Omental fat pad (tissue), 4 donors: ENCODE measurements around the gene MMEL1. TPM values are rescaled to one million over a fixed set of nuclear protein-coding genes. Genes with fewer than 3 reads are reported as not detected.
"Not testable (repeated sequence)": the region's sequence is repeated elsewhere in the genome, so short reads cannot be mapped to it uniquely, and the experiment has no call there.

Source experiments
- ATAC-seq: fragments of 150-250 bp; one replicate; pipeline ENCODE4 v1.9.1; 2016; ENCODE audit warnings: mild to moderate bottlenecking, moderate library complexity; ENCODE audit not compliant: low FRiP score
- DNase-seq: peaks from one replicate; pipeline ENCODE4 v3.0.0-alpha.2; 2019; ENCODE audit warnings: low spot score
- total RNA-seq, 4 donors: library from RNA; depleted of rRNA; stranded (reverse); fragments of >200 nt; gene quantifications; one replicate each; pipeline ENCODE4 v1.1.0, GENCODE V29; 2016
- TF ChIP-seq, protein P1 (sequence below), 3 donors: fragments of 450-650 bp; IDR thresholded peaks; one replicate each; pipeline ENCODE4 v1.5.1; 2016 to 2017; ENCODE audit warnings: antibody characterized with exemption in 3 of 3, mild to moderate bottlenecking in 3 of 3, moderate library complexity in 2 of 3

Gene MMEL1, protein sequence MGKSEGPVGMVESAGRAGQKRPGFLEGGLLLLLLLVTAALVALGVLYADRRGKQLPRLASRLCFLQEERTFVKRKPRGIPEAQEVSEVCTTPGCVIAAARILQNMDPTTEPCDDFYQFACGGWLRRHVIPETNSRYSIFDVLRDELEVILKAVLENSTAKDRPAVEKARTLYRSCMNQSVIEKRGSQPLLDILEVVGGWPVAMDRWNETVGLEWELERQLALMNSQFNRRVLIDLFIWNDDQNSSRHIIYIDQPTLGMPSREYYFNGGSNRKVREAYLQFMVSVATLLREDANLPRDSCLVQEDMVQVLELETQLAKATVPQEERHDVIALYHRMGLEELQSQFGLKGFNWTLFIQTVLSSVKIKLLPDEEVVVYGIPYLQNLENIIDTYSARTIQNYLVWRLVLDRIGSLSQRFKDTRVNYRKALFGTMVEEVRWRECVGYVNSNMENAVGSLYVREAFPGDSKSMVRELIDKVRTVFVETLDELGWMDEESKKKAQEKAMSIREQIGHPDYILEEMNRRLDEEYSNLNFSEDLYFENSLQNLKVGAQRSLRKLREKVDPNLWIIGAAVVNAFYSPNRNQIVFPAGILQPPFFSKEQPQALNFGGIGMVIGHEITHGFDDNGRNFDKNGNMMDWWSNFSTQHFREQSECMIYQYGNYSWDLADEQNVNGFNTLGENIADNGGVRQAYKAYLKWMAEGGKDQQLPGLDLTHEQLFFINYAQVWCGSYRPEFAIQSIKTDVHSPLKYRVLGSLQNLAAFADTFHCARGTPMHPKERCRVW
- total RNA-seq: 1 to 10 TPM in 3 of 4 donors, not detected in 1; 1.6 to 2.4 (median 1.6) TPM

DNA sequence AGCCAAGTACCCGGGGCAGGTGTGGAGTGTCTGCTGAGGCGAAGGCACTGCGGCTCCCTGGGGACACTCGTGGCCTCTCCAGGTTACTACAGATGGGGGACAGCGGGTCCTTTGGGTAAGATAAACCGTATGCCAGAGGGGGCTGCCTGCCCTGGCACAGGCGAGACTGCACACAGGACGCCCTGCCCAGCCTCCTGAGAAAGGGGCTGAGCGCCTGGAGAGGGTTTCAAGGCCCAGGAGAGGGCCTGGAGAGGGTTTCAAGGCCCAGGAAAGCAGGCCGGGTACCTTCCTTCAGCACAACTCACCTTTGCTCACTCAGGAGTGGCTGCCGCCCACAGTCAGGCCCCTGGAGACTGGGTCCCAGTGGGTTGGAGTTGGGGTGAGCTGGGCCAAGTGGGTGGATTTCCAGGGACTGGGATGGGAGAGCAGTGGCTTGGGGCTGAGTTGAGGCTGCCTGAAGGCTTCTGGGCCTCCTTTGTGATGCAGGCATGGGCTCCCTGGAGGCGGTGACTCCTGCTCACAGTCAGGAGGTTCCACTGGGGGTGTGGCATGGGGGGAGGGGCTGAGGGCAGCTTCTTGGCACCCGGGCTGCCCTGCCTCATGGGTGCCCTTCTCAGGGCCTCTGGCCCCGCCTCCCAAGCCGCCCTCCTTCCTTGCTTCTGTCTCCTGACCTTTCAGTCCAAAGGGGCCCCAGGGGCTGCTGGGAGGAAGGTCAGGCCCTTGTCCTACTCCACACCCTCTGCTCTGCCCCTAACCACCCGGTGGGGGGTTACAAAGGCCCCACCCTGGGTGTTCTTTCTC, at the start of gene MMEL1:
Gene MMEL1 (minus strand): TSS at position 456 of the 801 bp plus-strand sequence. CDS start 3,532 bp downstream, outside the sequence.
- no peak for DNase-seq
- ATAC-seq: no peak
- TF ChIP-seq, protein P1, sequence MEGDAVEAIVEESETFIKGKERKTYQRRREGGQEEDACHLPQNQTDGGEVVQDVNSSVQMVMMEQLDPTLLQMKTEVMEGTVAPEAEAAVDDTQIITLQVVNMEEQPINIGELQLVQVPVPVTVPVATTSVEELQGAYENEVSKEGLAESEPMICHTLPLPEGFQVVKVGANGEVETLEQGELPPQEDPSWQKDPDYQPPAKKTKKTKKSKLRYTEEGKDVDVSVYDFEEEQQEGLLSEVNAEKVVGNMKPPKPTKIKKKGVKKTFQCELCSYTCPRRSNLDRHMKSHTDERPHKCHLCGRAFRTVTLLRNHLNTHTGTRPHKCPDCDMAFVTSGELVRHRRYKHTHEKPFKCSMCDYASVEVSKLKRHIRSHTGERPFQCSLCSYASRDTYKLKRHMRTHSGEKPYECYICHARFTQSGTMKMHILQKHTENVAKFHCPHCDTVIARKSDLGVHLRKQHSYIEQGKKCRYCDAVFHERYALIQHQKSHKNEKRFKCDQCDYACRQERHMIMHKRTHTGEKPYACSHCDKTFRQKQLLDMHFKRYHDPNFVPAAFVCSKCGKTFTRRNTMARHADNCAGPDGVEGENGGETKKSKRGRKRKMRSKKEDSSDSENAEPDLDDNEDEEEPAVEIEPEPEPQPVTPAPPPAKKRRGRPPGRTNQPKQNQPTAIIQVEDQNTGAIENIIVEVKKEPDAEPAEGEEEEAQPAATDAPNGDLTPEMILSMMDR (IDR thresholded peaks at IDR 0.05): no peak

DNA sequence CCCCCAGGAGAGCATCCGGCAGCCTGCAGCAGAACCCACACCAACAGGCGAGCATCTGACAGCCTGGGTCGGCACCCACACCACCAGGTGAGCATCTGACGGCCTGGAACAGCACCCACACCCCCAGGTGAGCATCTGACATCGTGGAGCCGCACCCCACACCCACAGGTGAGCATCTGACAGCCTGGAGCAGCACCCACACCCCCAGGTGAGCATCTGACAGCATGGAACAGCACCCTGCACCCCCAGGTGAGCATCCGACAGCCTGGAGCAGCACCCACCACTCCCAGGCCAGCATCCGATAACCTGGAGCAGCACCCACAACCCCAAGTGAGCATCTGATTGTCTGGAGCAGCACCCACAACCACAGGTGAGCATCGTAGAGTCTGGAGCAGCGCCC, 43.9 kb upstream of the MMEL1 start:
- DNase-seq, ATAC-seq: not testable (repeated sequence)

DNA sequence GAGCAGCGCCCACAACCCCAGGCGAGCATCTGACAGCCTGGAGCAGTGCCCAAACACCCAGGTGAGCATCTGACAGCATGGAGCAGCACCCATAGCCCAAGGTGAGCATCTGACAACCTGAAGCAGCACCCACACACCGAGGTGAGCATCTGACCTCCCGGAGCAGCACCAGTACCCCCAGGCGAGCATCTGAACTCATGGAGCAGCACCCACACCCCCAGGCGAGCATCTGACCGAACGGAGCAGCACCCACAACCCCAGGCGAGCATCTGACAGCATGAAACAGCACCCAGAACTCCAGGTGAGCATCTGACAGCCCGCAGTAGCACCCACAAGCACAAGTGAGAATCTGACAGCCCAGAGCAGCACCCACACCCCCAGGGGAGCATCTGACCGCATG, 38.8 kb upstream of the MMEL1 start:
- not testable (repeated sequence) for DNase-seq

DNA sequence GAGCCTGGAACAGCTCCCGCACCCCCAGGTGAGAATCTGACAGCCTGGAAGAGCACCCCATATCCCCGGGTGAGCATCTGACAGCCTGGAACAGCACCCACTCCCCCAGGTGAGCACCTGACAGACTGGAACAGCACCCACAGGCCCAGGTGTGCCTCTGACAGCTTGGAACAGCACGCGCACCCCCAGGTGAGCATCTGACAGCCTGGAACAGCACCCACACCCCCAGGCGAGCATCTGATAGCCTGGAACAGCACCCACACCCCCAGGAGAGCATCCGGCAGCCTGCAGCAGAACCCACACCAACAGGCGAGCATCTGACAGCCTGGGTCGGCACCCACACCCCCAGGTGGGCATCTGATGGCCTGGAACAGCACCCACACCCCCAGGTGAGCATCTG, 27.0 kb upstream of the MMEL1 start:
- peak; percentile 33 for DNase-seq
- ATAC-seq: not testable (repeated sequence)

More for the DNA sequence above, 38.8 kb upstream of the MMEL1 start:
- ATAC-seq: not testable (repeated sequence)

DNA sequence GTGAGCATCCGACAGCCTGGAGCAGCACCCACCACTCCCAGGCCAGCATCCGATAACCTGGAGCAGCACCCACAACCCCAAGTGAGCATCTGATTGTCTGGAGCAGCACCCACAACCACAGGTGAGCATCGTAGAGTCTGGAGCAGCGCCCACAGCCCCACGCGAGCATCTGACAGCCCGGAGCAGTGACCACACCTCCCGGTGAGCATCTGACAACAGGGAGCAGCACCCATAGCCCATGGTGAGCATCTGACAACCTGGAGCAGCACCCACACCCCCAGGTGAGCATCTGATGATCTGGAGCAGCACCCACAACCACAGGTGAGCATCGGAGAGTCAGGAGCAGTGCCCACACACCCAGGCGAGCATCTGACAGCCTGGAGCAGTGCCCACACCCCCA, 25.1 kb upstream of the MMEL1 start:
- not testable (repeated sequence) for ATAC-seq, DNase-seq

DNA sequence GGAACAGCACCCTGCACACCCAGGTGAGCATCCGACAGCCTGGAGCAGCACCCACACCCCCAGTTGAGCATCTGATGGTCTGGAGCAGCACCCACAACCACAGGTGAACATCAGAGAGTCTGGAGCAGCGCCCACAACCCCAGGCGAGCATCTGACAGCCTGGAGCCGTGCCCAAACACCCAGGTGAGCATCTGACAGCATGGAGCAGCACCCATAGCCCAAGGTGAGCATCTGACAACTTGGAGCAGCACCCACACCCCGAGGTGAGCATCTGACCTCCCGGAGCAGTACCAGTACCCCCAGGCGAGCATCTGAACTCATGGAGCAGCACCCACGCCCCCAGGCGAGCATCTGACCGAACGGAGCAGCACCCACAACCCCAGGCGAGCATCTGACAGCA, 24.3 kb upstream of the MMEL1 start:
- DNase-seq: peak; percentile 46

DNA sequence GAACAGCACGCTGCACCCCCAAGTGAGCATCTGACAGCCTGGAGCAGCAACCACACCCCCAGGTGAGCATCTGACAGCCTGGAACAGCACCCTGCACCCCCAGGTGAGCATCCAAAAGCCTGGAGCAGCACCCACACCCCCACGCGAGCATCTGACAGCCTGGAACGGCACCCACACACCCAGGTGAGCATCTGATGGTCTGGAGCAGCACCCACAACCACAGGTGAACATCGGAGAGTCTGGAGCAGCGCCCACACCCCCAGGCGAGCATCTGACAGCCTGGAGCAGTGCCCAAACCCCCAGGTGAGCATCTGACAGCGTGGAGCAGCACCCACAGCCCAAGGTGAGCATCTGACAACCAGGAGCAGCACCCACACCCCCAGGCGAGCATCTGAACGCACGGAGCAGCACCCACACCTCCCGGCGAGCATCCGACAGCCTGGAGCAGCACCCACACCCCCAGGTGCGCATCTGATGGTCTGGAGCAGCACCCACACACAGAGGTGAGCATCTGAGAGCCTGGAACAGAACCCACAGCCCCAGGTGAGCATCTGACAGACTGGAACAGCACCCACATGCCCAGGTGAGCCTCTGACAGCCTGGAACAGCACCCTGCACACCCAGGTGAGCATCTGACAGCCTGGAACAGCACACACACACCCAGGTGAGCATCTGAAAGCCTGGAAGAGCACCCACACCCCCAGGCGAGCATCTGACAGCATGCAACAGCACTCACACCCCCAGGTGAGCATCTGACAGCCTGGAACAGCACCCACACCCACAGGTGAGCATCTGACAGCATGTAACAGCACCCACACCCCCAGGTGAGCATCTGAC, 23.0 kb upstream of the MMEL1 start:
- DNase-seq, ATAC-seq: not testable (repeated sequence)

More for the DNA sequence above, 24.3 kb upstream of the MMEL1 start:
- not testable (repeated sequence) for ATAC-seq

DNA sequence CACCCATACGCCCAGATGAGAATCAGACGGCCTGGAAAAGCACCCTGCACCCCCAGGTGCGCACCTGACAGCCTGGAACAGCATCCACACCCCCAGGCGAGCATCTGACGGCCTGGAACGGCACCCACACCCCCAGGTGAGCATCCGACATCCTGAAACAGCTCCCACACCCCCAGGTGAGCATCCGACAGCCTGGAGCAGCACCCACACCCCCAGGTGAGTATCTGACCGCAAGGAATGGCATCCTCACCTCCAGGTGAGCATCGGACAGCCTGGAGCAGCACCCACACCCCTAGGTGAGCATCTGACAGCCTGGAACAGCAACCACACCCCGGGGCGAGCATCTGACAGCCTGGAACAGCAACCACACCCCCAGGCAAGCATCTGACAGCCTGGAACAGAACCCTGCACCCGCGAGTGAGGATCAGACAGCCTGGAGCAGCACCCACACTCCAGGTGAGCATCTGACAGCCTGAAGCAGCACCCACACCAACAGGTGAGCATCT, 21.7 kb upstream of the MMEL1 start:
- not testable (repeated sequence) for ATAC-seq, DNase-seq

DNA sequence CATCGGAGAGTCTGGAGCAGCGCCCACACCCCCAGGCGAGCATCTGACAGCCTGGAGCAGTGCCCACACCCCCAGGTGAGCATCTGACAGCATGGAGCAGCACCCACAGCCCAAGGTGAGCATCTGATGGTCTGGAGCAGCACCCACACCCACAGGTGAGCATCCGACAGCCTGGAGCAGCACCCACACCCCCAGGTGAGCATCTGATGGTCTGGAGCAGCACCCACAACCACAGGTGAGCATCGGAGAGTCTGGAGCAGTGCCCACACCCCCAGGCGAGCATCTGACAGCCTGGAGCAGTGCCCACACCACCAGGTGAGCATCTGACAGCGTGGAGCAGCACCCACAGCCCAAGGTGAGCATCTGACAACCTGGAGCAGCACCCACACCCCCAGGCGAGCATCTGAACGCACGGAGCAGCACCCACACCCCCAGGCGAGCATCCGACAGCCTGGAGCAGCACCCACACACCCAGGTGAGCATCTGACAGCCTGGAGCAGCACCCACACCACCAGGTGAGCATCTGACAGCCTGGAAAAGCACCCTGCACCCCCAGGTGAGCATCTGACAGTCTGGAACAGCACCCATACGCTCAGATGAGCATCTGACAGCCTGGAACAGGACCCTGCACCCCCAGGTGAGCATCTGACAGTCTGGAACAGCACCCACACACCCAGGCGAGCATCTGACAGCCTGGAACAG, 21.1 kb upstream of the MMEL1 start:
- DNase-seq, ATAC-seq: not testable (repeated sequence)

DNA sequence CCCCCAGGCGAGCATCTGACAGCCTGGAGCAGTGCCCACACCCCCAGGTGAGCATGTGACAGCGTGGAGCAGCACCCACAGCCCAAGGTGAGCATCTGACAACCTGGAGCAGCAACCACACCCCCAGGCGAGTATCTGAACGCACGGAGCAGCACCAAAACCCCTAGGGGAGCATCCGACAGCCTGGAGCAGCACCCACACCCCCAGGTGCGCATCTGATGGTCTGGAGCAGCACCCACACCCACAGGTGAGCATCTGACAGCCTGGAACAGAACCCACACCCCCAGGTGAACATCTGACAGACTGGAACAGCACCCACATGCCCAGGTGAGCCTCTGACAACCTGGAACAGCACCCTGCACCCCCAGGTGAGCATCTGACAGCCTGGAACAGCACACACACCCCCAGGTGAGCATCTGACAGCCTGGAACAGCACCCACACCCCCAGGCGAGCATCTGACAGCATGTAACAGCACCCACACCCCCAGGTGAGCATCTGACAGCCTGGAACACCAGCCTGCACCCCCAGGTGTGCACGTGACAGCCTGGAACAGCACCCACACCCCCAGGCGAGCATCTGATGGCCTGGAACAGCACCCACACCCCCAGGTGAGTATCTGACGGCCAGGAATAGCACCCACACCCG, 20.2 kb upstream of the MMEL1 start:
- ATAC-seq, DNase-seq: not testable (repeated sequence)

DNA sequence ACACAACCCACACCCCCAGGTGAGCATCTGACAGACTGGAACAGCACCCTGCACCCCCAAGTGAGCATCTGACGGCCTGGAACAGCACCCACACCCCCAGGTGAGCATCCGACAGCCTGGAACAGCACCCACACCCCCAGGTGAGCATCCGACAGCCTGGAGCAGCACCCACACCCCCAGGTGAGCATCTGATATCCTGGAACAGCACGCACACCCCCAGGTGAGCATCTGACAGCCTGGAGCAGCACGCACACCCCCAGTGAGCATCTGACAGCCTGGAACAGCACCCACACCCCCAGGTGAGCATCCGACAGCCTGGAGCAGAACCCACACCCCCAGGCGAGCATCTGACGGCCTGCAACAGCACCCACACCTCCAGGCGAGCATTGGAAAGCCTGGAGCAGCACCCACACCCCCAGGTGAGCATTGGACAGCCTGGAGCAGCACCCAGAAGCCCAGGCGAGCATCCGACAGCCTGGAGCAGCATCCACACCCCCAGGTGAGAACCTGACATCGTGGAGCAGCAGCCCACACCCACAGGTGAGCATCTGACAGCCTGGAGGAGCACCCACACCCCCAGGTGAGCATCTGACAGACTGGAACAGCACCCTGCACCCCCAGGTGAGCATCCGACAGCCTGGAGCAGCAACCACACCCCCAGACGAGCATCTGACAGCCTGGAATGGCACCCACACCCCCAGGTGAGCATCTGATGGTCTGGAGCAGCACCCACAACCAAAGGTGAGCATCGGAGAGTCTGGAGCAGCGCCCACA, 19.5 kb upstream of the MMEL1 start:
- DNase-seq, ATAC-seq: not testable (repeated sequence)
